AG10803 (cell line): Measurements from ENCODE around the gene TTC21A.
A peak's percentile ranks its signal among the peaks of the same experiment; 100 is the strongest.

Experiments
- DNase-seq: peaks from one replicate; pipeline ENCODE4 v3.0.0; 2010; ENCODE audit warnings: low read depth
- H3K4me3 ChIP-seq: 2 replicates; pipeline ENCODE4 v1.5.1; 2011; ENCODE audit warnings: mild to moderate bottlenecking, low read length, control low read depth
- CTCF ChIP-seq: conservative IDR thresholded peaks from 2 replicates; pipeline ENCODE4 v1.5.1; 2011; ENCODE audit warnings: mild to moderate bottlenecking, low read length, control low read depth, inconsistent platforms

Gene TTC21A

DNA sequence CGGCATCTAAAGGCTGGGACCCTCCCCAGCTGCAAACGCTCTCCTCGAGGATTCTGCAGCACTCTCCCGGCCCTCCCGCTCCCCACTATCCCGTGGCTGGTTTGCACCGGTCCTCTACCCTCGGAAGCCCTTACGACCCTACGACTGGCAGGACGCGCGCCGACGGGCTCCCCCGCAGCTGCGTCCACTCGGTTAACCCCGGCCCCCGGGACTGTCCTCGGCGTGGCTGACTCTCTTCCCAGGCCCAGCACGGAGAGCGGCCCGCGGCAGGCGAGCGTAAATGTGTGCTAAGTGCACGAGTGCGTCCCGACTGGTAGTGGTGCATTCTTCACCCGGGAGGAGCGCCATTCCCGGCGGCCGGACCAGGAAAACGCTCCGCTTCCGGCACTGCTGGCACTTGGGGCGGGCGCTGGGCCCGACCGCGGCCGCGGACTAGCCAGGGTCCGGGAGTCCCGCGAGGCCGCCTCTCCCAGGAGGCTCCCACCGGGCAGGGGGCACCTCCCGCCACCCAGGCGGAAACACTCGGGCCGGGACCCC lies 561 bp upstream of the TTC21A start:
- peak overlapping the region; percentile 95 for H3K4me3 ChIP-seq
- DNase-seq = peak; percentile 62
- 0 out of 2 replicates have a peak, but pooled peaks have one; percentile 5 for TF ChIP-seq CTCF

- TF ChIP-seq CTCF = no peak
- DNase-seq = no peak
- peak overlapping the region; percentile 95 for H3K4me3 ChIP-seq
Measured at GRCh38 chr3:39108200-39108710, 775 bp downstream of the TTC21A start.

GRCh38 chr3:39109086-39109485 lies 1.6 kb downstream of the TTC21A start:
- DNase-seq = no peak
- no peak overlapping the region for H3K4me3 ChIP-seq
- no peak for TF ChIP-seq CTCF

DNA sequence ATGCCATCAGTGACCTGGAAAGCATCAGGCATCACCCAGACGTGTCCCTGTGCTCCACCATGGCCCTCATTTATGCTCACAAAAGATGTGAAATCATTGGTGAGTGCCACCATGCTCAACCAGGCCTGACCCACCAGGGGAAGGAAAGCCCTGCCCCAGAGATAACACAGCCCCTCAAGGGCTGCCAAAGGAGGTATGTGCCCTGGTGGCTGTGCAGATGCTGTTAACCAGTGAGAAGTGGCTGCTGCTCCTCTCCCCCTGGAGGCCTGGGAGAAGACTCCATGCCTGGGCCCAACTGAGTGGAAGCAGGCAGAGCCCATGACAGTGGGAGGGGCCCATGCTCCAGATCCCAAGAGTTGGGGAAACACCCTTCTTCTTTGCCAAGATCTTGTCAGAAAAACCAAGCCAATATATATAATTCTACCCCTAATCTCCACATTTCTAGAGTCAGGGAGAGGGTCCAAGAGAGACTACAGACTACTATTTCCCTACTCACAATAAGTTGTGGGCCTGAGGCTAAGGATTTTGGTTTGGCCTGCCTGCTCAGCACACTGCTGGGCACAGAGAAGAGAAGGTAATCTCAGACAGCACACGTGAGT lies 2.7 kb downstream of the TTC21A start:
- no peak for TF ChIP-seq CTCF
- no peak for DNase-seq
- H3K4me3 ChIP-seq = no peak overlapping the region

- no peak overlapping the region for H3K4me3 ChIP-seq
- DNase-seq = no peak
- TF ChIP-seq CTCF = no peak
Measured at GRCh38 chr3:39112113-39112512, 4.6 kb downstream of the TTC21A start.

DNA sequence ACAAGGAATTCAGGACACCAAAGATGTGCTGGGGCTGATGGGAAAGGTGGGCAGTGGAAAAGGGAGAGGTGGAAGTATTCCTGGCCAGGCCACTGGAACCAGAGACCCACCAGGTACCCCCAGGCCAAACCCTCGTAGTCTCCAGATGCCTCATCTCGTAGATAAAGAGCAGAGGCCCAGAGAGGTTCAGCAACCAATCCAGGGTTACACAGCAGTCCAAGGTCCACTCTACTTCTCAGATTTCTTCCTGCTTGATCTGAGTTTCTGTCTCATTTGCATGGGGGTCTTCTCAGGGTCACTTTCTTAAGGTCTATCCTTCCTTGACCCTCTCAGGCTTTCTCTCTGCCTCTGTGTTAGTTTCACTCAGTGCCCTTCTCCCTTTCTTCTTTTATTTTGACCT lies 5.1 kb downstream of the TTC21A start:
- no peak for DNase-seq
- no peak for TF ChIP-seq CTCF
- no peak overlapping the region for H3K4me3 ChIP-seq

- no peak overlapping the region for H3K4me3 ChIP-seq
- no peak for DNase-seq
- no peak for TF ChIP-seq CTCF
Measured at GRCh38 chr3:39113291-39113690, 5.8 kb downstream of the TTC21A start.
